GM23248 (cell line): Measurements from ENCODE around the gene SLC7A4.

Experiments
- EZH2 ChIP-seq: fragments of 200-600 bp; sonication (generic); IDR thresholded peaks from 2 replicates; pipeline ENCODE4 v1.6.1; 2018; ENCODE audit warnings: antibody characterized with exemption, mild to moderate bottlenecking; ENCODE audit not compliant: insufficient read depth, poor library complexity, severe bottlenecking
- EZH2phosphoT487 ChIP-seq: fragments of 200-600 bp; sonication (generic); IDR thresholded peaks from 2 replicates; pipeline ENCODE4 v1.6.1; 2018; ENCODE audit warnings: antibody characterized with exemption, moderate library complexity, mild to moderate bottlenecking, low read depth; ENCODE audit not compliant: insufficient read depth

DNA sequence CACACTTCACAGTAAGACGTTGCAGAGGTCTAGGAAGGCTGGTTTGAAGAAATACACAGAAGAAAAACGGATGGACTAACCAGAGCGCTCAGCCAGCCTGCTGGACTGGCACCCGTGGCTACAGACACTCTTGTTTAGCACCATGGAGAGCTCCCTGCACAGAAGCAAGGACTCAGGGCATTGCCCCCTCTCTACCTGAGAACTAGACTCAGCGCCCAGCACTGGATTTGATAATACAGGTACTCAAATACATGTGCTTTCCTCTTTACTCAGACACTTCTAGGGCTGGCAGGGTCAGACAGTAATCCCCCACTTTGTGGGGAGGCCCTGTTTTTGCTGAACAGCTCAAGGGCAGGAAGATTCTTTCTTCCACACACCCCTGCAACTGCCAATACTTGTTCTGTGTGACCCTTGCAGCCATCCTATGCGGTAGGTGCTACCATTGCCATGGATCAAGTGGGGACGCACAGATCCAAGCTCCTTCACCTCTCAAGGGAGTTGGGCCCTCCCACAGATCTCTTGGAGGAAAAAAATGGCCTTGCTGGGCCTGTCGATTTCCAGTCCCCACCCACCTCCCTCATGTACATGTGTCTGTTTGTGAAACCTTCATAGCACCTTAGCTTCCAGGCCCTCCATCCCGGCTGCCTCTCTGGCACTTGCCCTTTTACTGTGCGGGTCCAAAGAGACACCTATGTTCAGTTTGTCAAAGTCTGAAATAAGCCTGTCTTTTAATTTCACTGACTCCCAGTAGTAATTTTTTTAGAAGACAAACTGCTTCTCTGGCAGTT is 22.5 kb downstream of the SLC7A4 start:
- TF ChIP-seq EZH2phosphoT487 (no peak), EZH2 (no peak)
